HUES6 (cell line): ENCODE data around the gene TMPO.

ENCODE experiments used
- H3K27ac ChIP-seq: 2 replicates; pipeline ENCODE4 v1.7.0; 2013; ENCODE audit warnings: low read depth, mild to moderate bottlenecking, low read length, inconsistent platforms
- H3K27me3 ChIP-seq: 2 replicates; pipeline ENCODE4 v1.6.1; 2013; ENCODE audit warnings: low read length; ENCODE audit not compliant: control insufficient read depth, insufficient read depth
- H3K36me3 ChIP-seq: 2 replicates; pipeline ENCODE4 v1.6.1; 2013; ENCODE audit warnings: low read length; ENCODE audit not compliant: control insufficient read depth, insufficient read depth
- H3K4me1 ChIP-seq: 2 replicates; pipeline ENCODE4 v1.6.1; 2013; ENCODE audit warnings: low read length; ENCODE audit not compliant: control insufficient read depth, insufficient read depth
- H3K4me3 ChIP-seq: 2 replicates; pipeline ENCODE4 v1.5.1; 2013; ENCODE audit warnings: low read depth, low read length
- H3K9ac ChIP-seq: one replicate; pipeline ENCODE4 v1.6.1; 2013; ENCODE audit warnings: mild to moderate bottlenecking, low read length
- H3K9me3 ChIP-seq: 2 replicates; pipeline ENCODE4 v1.6.1; 2013; ENCODE audit warnings: low read depth, low read length; ENCODE audit not compliant: control insufficient read depth, insufficient read depth

Gene TMPO

DNA sequence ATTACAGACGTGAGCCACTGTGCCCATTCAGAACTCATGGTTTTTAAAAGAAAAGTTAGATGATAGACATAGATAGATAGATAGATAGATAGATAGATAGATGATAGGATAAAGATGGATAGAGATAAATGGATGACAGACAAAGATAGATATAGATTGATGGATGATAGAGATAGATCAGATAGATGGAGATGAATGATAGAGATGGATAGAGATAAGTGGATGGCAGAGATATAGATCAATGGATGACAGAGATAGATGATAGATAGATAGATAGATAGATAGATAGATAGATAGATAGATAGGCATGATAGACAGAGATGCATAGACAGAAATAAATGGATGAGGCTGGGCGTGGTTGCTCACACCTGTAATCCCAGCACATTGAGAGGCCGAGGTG lies 64.4 kb downstream of the TMPO start:
- H3K9me3 ChIP-seq = no peaks in the 10 kb centered on the region
- no peaks in the 10 kb centered on the region for H3K4me1 ChIP-seq
- no peak overlapping the region for H3K9ac ChIP-seq
- no peaks in the 10 kb centered on the region for H3K27me3 ChIP-seq
- H3K36me3 ChIP-seq = no peaks in the 10 kb centered on the region
- H3K4me3 ChIP-seq = no peak overlapping the region
- H3K27ac ChIP-seq = no peak overlapping the region

GRCh38 chr12:98580695-98581094 lies 65.3 kb downstream of the TMPO start:
- H3K27ac ChIP-seq = no peak overlapping the region
- H3K4me3 ChIP-seq = no peak overlapping the region
- no peaks in the 10 kb centered on the region for H3K36me3 ChIP-seq
- H3K9ac ChIP-seq = no peak overlapping the region
- no peaks in the 10 kb centered on the region for H3K4me1 ChIP-seq
- H3K27me3 ChIP-seq = no peaks in the 10 kb centered on the region
- no peaks in the 10 kb centered on the region for H3K9me3 ChIP-seq

DNA sequence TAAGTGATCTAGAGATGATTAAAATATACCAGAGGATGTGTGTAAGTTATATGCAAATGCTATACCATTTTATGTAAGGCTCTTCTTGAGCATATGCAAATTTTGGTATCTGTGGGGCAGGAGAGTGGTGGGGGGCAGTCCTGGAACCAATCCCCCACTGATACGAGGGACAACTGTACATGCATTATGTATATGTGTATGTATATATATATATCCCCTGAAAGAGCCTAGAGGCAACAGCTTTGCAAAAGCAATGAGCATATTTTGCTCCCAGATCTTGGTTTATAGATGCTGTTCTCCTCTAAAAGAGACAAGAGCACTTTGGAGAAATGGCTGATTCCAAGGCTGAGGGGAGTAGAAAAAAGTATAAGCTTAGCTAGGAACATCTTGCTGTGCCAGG lies 65.7 kb downstream of the TMPO start:
- no peaks in the 10 kb centered on the region for H3K4me1 ChIP-seq
- H3K9ac ChIP-seq = no peak overlapping the region
- no peaks in the 10 kb centered on the region for H3K27me3 ChIP-seq
- H3K36me3 ChIP-seq = no peaks in the 10 kb centered on the region
- H3K9me3 ChIP-seq = no peaks in the 10 kb centered on the region
- no peak overlapping the region for H3K4me3 ChIP-seq
- no peak overlapping the region for H3K27ac ChIP-seq

DNA sequence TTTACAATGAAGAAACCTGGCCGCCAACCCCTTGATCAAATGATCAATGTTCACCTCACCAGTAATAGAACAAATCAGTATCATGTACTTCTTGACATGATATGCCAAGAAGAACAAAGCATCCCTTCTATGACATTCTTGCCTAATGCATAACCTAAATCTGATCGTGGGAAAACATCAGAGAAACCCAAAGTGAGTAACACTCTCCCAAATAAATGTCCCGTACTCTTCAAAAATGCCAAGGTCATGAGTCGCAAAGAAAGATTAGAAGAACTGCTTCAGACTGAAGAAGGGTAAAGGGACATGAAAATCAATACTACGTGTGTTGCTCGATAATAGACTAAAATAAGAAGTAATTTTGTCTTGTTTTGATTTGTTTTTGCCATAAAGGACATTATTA lies 66.7 kb downstream of the TMPO start:
- no peak overlapping the region for H3K27ac ChIP-seq
- H3K4me1 ChIP-seq = no peaks in the 10 kb centered on the region
- H3K4me3 ChIP-seq = no peak overlapping the region
- H3K27me3 ChIP-seq = no peaks in the 10 kb centered on the region
- no peaks in the 10 kb centered on the region for H3K36me3 ChIP-seq
- no peaks in the 10 kb centered on the region for H3K9me3 ChIP-seq
- no peak overlapping the region for H3K9ac ChIP-seq

DNA sequence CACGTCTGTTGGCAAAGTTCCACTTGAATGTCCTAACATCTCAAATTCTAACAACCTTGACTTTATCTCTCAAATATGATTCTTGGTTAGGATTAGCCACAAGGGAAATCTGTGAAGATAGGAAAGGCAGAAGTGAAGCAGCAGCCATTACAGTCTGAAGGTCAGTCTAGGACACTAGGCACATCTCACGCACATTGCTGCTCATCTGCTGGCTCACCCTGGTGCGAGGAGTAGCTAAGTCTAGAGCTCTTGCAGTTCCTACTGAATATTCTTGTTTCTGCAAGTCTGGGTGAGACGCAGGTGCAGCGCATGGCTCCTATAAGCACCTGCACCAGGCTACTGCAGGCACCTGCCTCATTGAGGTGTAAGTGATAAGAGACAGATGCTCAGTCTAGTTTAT lies 71.7 kb downstream of the TMPO start:
- no peak overlapping the region for H3K9ac ChIP-seq
- H3K27ac ChIP-seq = no peak overlapping the region
- H3K4me1 ChIP-seq = no peaks in the 10 kb centered on the region
- no peaks in the 10 kb centered on the region for H3K27me3 ChIP-seq
- no peaks in the 10 kb centered on the region for H3K36me3 ChIP-seq
- no peaks in the 10 kb centered on the region for H3K9me3 ChIP-seq
- H3K4me3 ChIP-seq = no peak overlapping the region

- no peaks in the 10 kb centered on the region for H3K27me3 ChIP-seq
- peaks cover 13% of the 10 kb centered on the region for H3K4me1 ChIP-seq
- no peak overlapping the region for H3K9ac ChIP-seq
- no peak overlapping the region for H3K27ac ChIP-seq
- peaks cover 20% of the 10 kb centered on the region for H3K36me3 ChIP-seq
- no peaks in the 10 kb centered on the region for H3K9me3 ChIP-seq
- no peak overlapping the region for H3K4me3 ChIP-seq
These were observed 75.8 kb downstream of the TMPO start for GRCh38 chr12:98591209-98591608.

DNA sequence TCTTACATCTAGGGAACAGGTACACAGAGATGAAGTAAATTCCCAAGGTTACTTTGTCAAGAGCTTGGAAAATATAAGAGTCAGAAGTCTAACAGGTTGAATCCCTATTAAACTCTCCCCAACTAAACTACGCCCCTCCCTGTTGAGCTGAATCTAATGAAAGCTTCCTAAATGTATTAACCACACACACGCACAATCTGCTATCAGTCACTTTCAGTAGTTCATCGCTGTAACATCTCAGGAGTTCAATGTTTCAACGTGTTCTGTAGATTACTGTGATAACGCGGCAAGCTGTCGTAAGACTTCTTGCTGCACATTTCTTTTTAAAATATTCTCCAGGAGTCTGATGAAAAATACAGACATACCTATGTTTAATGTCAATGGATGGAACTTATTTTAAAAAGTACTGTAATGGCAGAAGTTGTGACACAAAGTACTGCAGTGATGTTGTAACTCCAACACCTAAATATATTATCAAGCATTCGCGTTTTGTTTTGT lies 77.5 kb downstream of the TMPO start:
- Histone ChIP-seq H3K27me3 (no peaks in the 10 kb centered on the region), H3K4me1 (peaks cover 13% of the 10 kb centered on the region), H3K4me3 (peak overlapping the region; percentile 58), H3K9me3 (no peaks in the 10 kb centered on the region), H3K36me3 (peaks cover 36% of the 10 kb centered on the region), H3K27ac (peak overlapping the region; percentile 14; the same call in 1 of the 2 replicates), H3K9ac (peak overlapping the region; percentile 63)

DNA sequence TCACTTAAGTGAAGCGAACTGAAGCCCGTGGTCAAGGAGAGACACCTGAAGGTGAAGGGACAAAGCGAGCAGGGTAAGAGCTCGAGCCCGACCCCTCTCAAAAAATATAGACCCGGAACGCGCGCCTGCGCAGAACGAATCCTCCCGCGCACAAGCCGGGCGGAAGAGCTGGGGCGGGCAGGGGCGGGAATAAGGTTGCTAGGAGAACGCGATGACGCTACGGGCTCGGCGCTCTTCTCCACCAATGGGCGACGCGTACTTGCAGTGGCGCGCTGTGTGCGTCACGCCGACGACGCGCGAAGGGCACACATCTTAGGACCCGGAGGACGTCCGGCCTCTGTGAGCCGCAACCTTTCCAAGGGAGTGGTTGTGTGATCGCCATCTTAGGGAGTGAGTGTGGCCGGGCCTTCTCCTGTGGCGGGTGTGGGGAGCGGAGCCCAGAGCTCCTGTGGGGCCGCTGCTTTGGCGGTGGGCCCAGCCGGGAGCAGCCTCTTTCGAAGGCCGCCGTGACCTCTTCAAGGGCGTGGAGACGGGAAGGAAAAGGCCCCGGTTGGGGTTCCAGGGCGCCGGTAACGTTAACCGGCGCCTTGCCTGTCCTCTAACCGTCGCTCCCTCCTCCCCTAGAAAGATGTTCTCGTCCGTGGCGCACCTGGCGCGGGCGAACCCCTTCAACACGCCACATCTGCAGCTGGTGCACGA lies 78.1 kb downstream of the TMPO start, which contains the start of gene SLC25A3:
Gene SLC25A3, plus strand, starts transcription at position 336 of the 699 bp plus-strand sequence. Its CDS starts 293 bp downstream, at position 629.
- Histone ChIP-seq H3K27ac (peak within 1 kb of the TSS; percentile 92), H3K36me3 (peaks cover 43% of the 10 kb centered on the region), H3K9ac (peak within 1 kb of the TSS; percentile 96), H3K4me3 (peak within 1 kb of the TSS; percentile 96), H3K9me3 (no peaks in the 10 kb centered on the region), H3K27me3 (no peaks in the 10 kb centered on the region), H3K4me1 (peaks cover 13% of the 10 kb centered on the region)

GRCh38 chr12:98594050-98594835 lies 78.9 kb downstream of the TMPO start:
- Histone ChIP-seq H3K4me1 (peaks cover 13% of the 10 kb centered on the region), H3K4me3 (peak overlapping the region; percentile 96), H3K27ac (peak overlapping the region; percentile 92), H3K27me3 (no peaks in the 10 kb centered on the region), H3K36me3 (peaks cover 49% of the 10 kb centered on the region), H3K9ac (peak overlapping the region; percentile 96), H3K9me3 (no peaks in the 10 kb centered on the region)

DNA sequence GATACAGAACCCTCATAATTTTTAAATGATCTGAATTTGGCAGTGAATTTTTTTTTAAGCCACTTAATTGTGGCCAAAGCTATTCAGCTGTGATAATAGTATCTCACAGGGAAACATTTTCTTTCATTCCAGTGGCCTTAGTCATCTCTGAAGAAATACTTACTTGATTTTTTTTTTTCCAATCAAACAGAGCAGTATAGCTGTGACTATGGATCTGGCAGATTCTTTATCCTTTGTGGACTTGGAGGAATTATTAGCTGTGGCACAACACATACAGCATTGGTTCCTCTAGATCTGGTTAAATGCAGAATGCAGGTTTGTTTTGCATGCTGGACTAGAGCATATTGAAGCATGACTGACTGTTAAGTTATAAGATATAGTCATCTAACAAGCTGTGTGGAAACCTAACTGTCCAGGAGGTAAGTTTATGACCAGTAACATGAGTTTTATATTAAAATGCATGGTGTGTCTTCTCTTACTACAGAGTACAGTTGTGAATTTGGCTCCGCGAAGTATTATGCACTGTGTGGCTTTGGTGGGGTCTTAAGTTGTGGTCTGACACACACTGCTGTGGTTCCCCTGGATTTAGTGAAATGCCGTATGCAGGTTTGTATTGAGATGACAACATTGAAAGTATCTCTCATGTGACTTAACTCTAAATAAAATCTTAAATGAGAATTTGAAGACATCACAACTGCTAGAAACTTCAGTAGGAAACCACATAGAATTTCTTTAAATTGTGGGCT lies 80.0 kb downstream of the TMPO start:
- Histone ChIP-seq H3K36me3 (peaks cover 61% of the 10 kb centered on the region), H3K27ac (peak overlapping the region; percentile 92), H3K4me1 (peaks cover 13% of the 10 kb centered on the region), H3K27me3 (no peaks in the 10 kb centered on the region), H3K4me3 (peak overlapping the region; percentile 96), H3K9ac (peak overlapping the region; percentile 41), H3K9me3 (no peaks in the 10 kb centered on the region)
